Measurements from ENCODE around the gene ANKH.

Gene ANKH

DNA sequence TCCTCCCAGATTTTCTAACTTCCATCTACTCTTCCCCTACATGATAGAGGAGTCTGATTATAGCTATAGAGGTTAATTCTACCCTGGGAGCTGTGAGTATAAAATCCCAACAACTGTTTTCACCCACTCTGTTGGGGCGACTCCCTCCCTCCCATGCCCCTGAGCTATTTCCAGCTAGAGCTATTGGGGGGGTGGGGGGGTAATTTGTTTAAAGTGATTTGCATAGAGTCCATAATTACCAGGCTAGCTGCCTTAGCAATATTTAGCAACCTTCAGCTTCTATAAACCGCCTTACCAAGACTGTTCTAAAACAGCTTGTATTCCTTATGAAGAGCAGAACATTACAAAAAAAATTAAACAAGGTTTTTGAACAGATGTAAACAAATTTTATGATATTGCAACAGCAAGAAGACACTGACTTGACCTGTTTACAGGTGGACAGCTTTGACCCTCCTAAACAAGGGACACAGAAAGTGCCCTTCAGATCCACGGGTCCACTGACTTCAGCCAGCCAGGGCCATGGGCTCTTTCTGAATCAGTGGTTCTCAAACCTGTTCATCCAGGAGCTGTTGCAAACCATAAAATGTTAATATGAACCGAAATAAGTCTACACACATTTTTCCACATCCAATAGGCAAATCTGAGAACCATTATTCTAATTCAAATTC lies 108.9 kb downstream of the ANKH start:
- no peak for TF ChIP-seq FOXM1 (IDR thresholded peaks at IDR 0.05; ENCODE audit: borderline replicate concordance, low read depth)
- TF ChIP-seq, protein P1, sequence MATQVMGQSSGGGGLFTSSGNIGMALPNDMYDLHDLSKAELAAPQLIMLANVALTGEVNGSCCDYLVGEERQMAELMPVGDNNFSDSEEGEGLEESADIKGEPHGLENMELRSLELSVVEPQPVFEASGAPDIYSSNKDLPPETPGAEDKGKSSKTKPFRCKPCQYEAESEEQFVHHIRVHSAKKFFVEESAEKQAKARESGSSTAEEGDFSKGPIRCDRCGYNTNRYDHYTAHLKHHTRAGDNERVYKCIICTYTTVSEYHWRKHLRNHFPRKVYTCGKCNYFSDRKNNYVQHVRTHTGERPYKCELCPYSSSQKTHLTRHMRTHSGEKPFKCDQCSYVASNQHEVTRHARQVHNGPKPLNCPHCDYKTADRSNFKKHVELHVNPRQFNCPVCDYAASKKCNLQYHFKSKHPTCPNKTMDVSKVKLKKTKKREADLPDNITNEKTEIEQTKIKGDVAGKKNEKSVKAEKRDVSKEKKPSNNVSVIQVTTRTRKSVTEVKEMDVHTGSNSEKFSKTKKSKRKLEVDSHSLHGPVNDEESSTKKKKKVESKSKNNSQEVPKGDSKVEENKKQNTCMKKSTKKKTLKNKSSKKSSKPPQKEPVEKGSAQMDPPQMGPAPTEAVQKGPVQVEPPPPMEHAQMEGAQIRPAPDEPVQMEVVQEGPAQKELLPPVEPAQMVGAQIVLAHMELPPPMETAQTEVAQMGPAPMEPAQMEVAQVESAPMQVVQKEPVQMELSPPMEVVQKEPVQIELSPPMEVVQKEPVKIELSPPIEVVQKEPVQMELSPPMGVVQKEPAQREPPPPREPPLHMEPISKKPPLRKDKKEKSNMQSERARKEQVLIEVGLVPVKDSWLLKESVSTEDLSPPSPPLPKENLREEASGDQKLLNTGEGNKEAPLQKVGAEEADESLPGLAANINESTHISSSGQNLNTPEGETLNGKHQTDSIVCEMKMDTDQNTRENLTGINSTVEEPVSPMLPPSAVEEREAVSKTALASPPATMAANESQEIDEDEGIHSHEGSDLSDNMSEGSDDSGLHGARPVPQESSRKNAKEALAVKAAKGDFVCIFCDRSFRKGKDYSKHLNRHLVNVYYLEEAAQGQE (IDR thresholded peaks at IDR 0.05; ENCODE audit: low read depth) = no peak
- TF ChIP-seq ZBTB7A (IDR thresholded peaks at IDR 0.05; ENCODE audit: low read depth) = no peak
- no peak for TF ChIP-seq TAF1 (IDR thresholded peaks at IDR 0.05; ENCODE audit: low read depth)
- no peak for TF ChIP-seq MAX (IDR thresholded peaks at IDR 0.05)
- TF ChIP-seq EP300 (IDR thresholded peaks at IDR 0.05; ENCODE audit: borderline replicate concordance) = no peak
- TF ChIP-seq NFIC (IDR thresholded peaks at IDR 0.05) = no peak
- no peak for TF ChIP-seq RAD21 (IDR thresholded peaks at IDR 0.05; ENCODE audit: low read depth)
- TF ChIP-seq CEBPB (IDR thresholded peaks at IDR 0.05) = no peak
- TF ChIP-seq TCF12 (IDR thresholded peaks at IDR 0.05; ENCODE audit: low read depth) = no peak
- TF ChIP-seq USF1 (IDR thresholded peaks at IDR 0.05) = no peak
- no peak for TF ChIP-seq EGR1 (IDR thresholded peaks at IDR 0.05)
- no peak for TF ChIP-seq YY1 (IDR thresholded peaks at IDR 0.05; ENCODE audit: low read depth)
- no peak for TF ChIP-seq TEAD4 (IDR thresholded peaks at IDR 0.05)
- TF ChIP-seq CREB1 (IDR thresholded peaks at IDR 0.05; ENCODE audit: low read depth) = no peak

GRCh38 chr5:14760548-14761002 lies 111.0 kb downstream of the ANKH start:
- TF ChIP-seq CREB1 (IDR thresholded peaks at IDR 0.05; ENCODE audit: low read depth) = no peak
- no peak for TF ChIP-seq RAD21 (IDR thresholded peaks at IDR 0.05; ENCODE audit: low read depth)
- TF ChIP-seq EGR1 (IDR thresholded peaks at IDR 0.05) = no peak

DNA sequence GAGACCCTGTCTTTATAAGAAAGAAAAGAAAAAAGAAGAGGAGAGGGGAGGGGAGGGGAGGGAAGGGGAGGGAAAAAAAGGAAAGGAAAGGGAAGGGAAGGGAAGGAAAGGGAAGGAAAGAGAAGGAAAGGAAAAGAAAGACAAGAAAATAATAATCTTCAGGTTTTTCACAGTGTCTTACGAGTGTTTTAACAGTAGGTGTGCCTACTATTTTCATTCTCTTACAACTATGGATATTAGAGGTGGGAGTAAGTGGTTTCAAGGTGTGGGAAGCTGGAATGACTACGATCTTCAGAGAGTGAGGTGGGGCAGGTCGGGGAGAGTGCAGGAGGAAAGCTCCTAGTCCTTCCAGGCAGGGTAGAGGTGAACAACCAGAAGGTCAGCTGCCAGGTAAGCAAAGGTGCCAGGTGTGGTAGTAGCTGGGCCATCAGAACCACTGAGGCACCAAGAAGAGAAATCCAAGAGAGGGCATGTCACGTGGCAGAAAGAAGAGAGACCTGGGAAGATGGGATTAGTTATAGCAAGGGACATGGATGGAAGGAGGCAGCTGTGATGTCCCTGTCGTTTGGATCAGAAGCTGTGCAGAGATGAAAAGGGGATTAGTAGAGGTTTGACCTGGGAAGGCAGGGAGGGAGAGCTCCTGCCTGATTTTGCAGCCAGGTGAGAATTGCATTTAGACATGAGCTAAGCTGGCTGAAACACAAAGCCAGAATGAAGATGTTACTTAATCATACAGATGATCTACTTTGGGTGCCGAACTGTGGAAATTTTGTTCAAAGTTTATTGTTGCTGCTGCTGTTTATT lies 111.6 kb downstream of the ANKH start:
- no peak for TF ChIP-seq NFIC (IDR thresholded peaks at IDR 0.05)
- TF ChIP-seq, protein P1 (IDR thresholded peaks at IDR 0.05; ENCODE audit: low read depth) = no peak
- TF ChIP-seq ZBTB7A (IDR thresholded peaks at IDR 0.05; ENCODE audit: low read depth) = no peak
- TF ChIP-seq YY1 (IDR thresholded peaks at IDR 0.05; ENCODE audit: low read depth) = no peak
- no peak for TF ChIP-seq USF1 (IDR thresholded peaks at IDR 0.05)
- no peak for TF ChIP-seq TEAD4 (IDR thresholded peaks at IDR 0.05)

DNA sequence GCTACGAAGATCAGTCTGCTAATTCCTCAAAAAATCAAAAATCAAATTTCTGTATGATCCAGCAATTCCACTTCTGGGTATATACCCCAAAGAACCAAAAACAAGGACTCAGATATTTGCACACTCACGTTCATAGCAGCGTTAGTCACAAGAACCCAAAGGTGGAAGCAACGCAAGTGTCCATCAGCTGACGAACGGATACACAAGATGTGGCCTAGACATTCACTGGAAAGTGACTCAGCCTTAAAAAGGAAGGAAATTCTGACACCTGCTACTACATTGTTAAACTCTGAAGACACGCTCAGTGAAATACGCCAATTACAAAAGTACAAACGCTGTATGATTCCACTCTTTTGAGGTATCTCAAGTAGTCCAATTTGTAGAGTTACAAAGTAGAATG lies 113.7 kb downstream of the ANKH start:
- TF ChIP-seq, protein P1 (IDR thresholded peaks at IDR 0.05; ENCODE audit: low read depth) = no peak
- TF ChIP-seq USF1 (IDR thresholded peaks at IDR 0.05) (no peak), TCF12 (IDR thresholded peaks at IDR 0.05; ENCODE audit: low read depth) (no peak), FOXM1 (IDR thresholded peaks at IDR 0.05; ENCODE audit: borderline replicate concordance, low read depth) (no peak), ZBTB7A (IDR thresholded peaks at IDR 0.05; ENCODE audit: low read depth) (no peak), YY1 (IDR thresholded peaks at IDR 0.05; ENCODE audit: low read depth) (no peak)

Data from Ishikawa (cell line).